Keratinocyte (primary cell): ENCODE results near the gene TOGARAM1. TPM values are rescaled to one million over a fixed set of nuclear protein-coding genes. Genes with fewer than 3 reads are reported as not detected.

Experiments used
- DNase-seq: peaks from one replicate; pipeline ENCODE4 v3.0.0-alpha.2; 2011; ENCODE audit warnings: low read depth, missing footprints, low spot score
- FAIRE-seq: peaks from 2 replicates; lab custom pipeline; 2011; peaks lifted over from hg19 to GRCh38; lab: Jason Lieb, UNC
- H2AFZ ChIP-seq: 2 replicates; pipeline ENCODE4 v1.6.0; 2012; ENCODE audit warnings: low read length, control low read depth, inconsistent platforms; ENCODE audit not compliant: control insufficient read depth
- H3K27ac ChIP-seq: 2 replicates; pipeline ENCODE4 v1.5.1; 2011; ENCODE audit warnings: low read length; ENCODE audit not compliant: control insufficient read depth, insufficient read depth
- H3K27me3 ChIP-seq: 3 replicates; pipeline ENCODE4 v1.6.0; 2011; ENCODE audit warnings: low read length; ENCODE audit not compliant: control insufficient read depth, insufficient read depth; ENCODE audit errors: extremely low read depth
- H3K36me3 ChIP-seq, 2 experiments: 2 replicates in 1 of 2; 3 replicates in 1 of 2; pipeline ENCODE4 v1.5.1; 2011; ENCODE audit warnings: low read length in 2 of 2, mild to moderate bottlenecking in 1 of 2; ENCODE audit not compliant: control insufficient read depth in 2 of 2, insufficient read depth in 2 of 2; ENCODE audit errors: extremely low read depth in 1 of 2
- H3K4me1 ChIP-seq: 3 replicates; pipeline ENCODE4 v1.5.1; 2011; ENCODE audit warnings: low read length; ENCODE audit not compliant: control insufficient read depth, insufficient read depth; ENCODE audit errors: extremely low read depth
- H3K4me2 ChIP-seq: 3 replicates; pipeline ENCODE4 v1.6.0; 2011; ENCODE audit warnings: low read depth, low read length; ENCODE audit not compliant: control insufficient read depth, insufficient read depth; ENCODE audit errors: extremely low read depth
- H3K4me3 ChIP-seq, 3 experiments: fragments of 200-600 bp in 1 of 3; sonication (generic) in 1 of 3; 2 replicates in 2 of 3; 3 replicates in 1 of 3; pipeline ENCODE4 v1.5.1; 2011 to 2016; ENCODE audit warnings: low read length in 3 of 3, mild to moderate bottlenecking in 3 of 3, control low read depth in 2 of 3, inconsistent platforms in 1 of 3, low read depth in 1 of 3, mixed read lengths in 1 of 3, mixed run types in 1 of 3, moderate library complexity in 1 of 3; ENCODE audit not compliant: control insufficient read depth in 2 of 3, insufficient read depth in 2 of 3; ENCODE audit errors: extremely low read depth in 1 of 3
- H3K79me2 ChIP-seq: 2 replicates; pipeline ENCODE4 v1.6.0; 2012; ENCODE audit warnings: low read length; ENCODE audit not compliant: control insufficient read depth, insufficient read depth
- H3K9ac ChIP-seq: 3 replicates; pipeline ENCODE4 v1.6.0; 2011; ENCODE audit warnings: low read length; ENCODE audit not compliant: control insufficient read depth, insufficient read depth; ENCODE audit errors: extremely low read depth
- H3K9me1 ChIP-seq: 3 replicates; pipeline ENCODE4 v1.6.0; 2011; ENCODE audit warnings: low read length; ENCODE audit not compliant: control insufficient read depth, insufficient read depth; ENCODE audit errors: extremely low read depth
- H3K9me3 ChIP-seq: 2 replicates; pipeline ENCODE4 v1.5.1; 2012; ENCODE audit warnings: low read depth, low read length; ENCODE audit not compliant: control insufficient read depth
- H4K20me1 ChIP-seq: 3 replicates; pipeline ENCODE4 v1.6.0; 2011; ENCODE audit warnings: low read length; ENCODE audit not compliant: control insufficient read depth, insufficient read depth; ENCODE audit errors: extremely low read depth
- CTCF ChIP-seq, 3 experiments: IDR thresholded peaks in 1 of 3; conservative IDR thresholded peaks in 1 of 3; optimal IDR thresholded peaks in 1 of 3; 2 replicates in 2 of 3; 3 replicates in 1 of 3; pipeline versions ENCODE3 to v1.5.1; 2011; ENCODE audit warnings: low read length in 3 of 3, mild to moderate bottlenecking in 3 of 3, moderate library complexity in 2 of 3, control low read depth in 1 of 3, inconsistent platforms in 1 of 3; ENCODE audit not compliant: insufficient read depth in 2 of 3; ENCODE audit errors: extremely low read depth in 1 of 3
- EZH2 ChIP-seq: IDR thresholded peaks from one replicate; pipeline ENCODE4 v1.6.1; 2012; ENCODE audit warnings: inconsistent platforms, mild to moderate bottlenecking, low read length, moderate library complexity
- dilution Hi-C: fragments of 300-500 bp; cut with MboI; formaldehyde crosslinking; loops from one replicate; pipeline ENCODE4 v1.7.0; 2020; ENCODE audit warnings: low sequenced_read_pairs; ENCODE audit not compliant: extremely low pct_ligation_motif_present
- polyA plus RNA-seq, 5 experiments: library from polyadenylated mRNA; depleted of rRNA in 3 of 5; stranded (reverse) in 3 of 5; stranded (forward) in 1 of 5; unstranded in 1 of 5; fragments of >200 nt; gene quantifications; 1 replicate in 1 of 5; 2 replicates in 3 of 5; 3 replicates in 1 of 5; pipeline versions ENCODE4 v1.2.1 to v1.2.3, GENCODE V29; 2011 to 2012; ENCODE audit warnings: missing spikeins in 2 of 5, low read depth in 1 of 5, low replicate concordance in 1 of 5

TOGARAM1 gene
- polyA plus RNA-seq, 1 donor (not counting 4 experiments of a cell fraction or from before 2014, with no cell fraction given) = 8.2 TPM

GRCh38 chr14:45034730-45035129, 72.7 kb downstream of the TOGARAM1 start:
- H3K36me3 ChIP-seq = peaks cover 0 to 8% of the 10 kb centered on the region in 2 experiments
- no peak overlapping the region for H2AFZ ChIP-seq
- FAIRE-seq = no peak
- DNase-seq = no peak
- H3K4me3 ChIP-seq = no peak overlapping the region
- dilution Hi-C loops = no loop called here
- H3K9me1 ChIP-seq = no peaks in the 10 kb centered on the region
- no peak overlapping the region for H3K27ac ChIP-seq
- no peaks in the 10 kb centered on the region for H3K79me2 ChIP-seq
- no peaks in the 10 kb centered on the region for H4K20me1 ChIP-seq
- TF ChIP-seq CTCF (optimal IDR thresholded peaks at IDR 0.05 in 1 of 3, IDR thresholded peaks at IDR 0.05 in 1 of 3, conservative IDR thresholded peaks at IDR 0.05 in 1 of 3; ENCODE audit: extremely low read depth in 1 of 3, insufficient read depth in 2 of 3, low read length in 3 of 3) = no peak
- no peak for TF ChIP-seq EZH2
- no peaks in the 10 kb centered on the region for H3K27me3 ChIP-seq
- no peaks in the 10 kb centered on the region for H3K9me3 ChIP-seq
- no peak overlapping the region for H3K9ac ChIP-seq
- H3K4me1 ChIP-seq = no peaks in the 10 kb centered on the region
- H3K4me2 ChIP-seq = no peak overlapping the region

- no peak for FAIRE-seq
- H3K4me3 ChIP-seq = no peak overlapping the region
- H3K9me1 ChIP-seq = no peaks in the 10 kb centered on the region
These were observed 76.3 kb downstream of the TOGARAM1 start for GRCh38 chr14:45038256-45038655.

More at GRCh38 chr14:45038256-45038655, 76.3 kb downstream of the TOGARAM1 start:
- no peaks in the 10 kb centered on the region for H3K4me1 ChIP-seq
- no peak overlapping the region for H3K9ac ChIP-seq
- H4K20me1 ChIP-seq = no peaks in the 10 kb centered on the region
- no peaks in the 10 kb centered on the region for H3K27me3 ChIP-seq
- H2AFZ ChIP-seq = no peak overlapping the region
- no peak overlapping the region for H3K4me2 ChIP-seq
- DNase-seq = no peak
- no peak for TF ChIP-seq CTCF (optimal IDR thresholded peaks at IDR 0.05 in 1 of 3, IDR thresholded peaks at IDR 0.05 in 1 of 3, conservative IDR thresholded peaks at IDR 0.05 in 1 of 3; ENCODE audit: extremely low read depth in 1 of 3, insufficient read depth in 2 of 3, low read length in 3 of 3)
- no peak for TF ChIP-seq EZH2
- H3K9me3 ChIP-seq = no peaks in the 10 kb centered on the region
- H3K36me3 ChIP-seq = peaks cover 0 to 7% of the 10 kb centered on the region in 2 experiments
- dilution Hi-C loops = no loop called here
- H3K79me2 ChIP-seq = no peaks in the 10 kb centered on the region
- no peak overlapping the region for H3K27ac ChIP-seq
